Iris pigment epithelial cell (primary cell): Measurements from ENCODE around the gene WNT9A.
A peak's percentile ranks its signal among the peaks of the same experiment; 100 is the strongest.
"Not testable (repeated sequence)": the region's sequence is repeated elsewhere in the genome, so short reads cannot be mapped to it uniquely, and the experiment has no call there.

Experiments
- DNase-seq: peaks from one replicate; pipeline ENCODE4 v3.0.0-alpha.2; 2011; ENCODE audit warnings: low read depth

WNT9A gene

GRCh38 chr1:227910511-227911153 is 37.1 kb downstream of the WNT9A start:
- no peak for DNase-seq

- DNase-seq: not testable (repeated sequence)
Observed at GRCh38 chr1:227909923-227910328, 37.8 kb downstream of the WNT9A start.

- no peak for DNase-seq
Observed at GRCh38 chr1:227909188-227909587, 38.5 kb downstream of the WNT9A start.

GRCh38 chr1:227908359-227908758 is 39.4 kb downstream of the WNT9A start:
- no peak for DNase-seq

GRCh38 chr1:227907439-227908015 is 40.2 kb downstream of the WNT9A start:
- DNase-seq: no peak

GRCh38 chr1:227906550-227907071 is 41.1 kb downstream of the WNT9A start:
- DNase-seq: no peak

- no peak for DNase-seq
Observed at GRCh38 chr1:227905573-227906487, 41.9 kb downstream of the WNT9A start.

- no peak for DNase-seq
Observed at GRCh38 chr1:227904541-227905335, 43.0 kb downstream of the WNT9A start.

GRCh38 chr1:227903614-227904501 is 43.9 kb downstream of the WNT9A start:
- no peak for DNase-seq

GRCh38 chr1:227903061-227903521 is 44.6 kb downstream of the WNT9A start:
- DNase-seq: no peak

- DNase-seq: no peak
Observed at GRCh38 chr1:227902641-227902990, 45.1 kb downstream of the WNT9A start.

GRCh38 chr1:227901906-227902640 is 45.7 kb downstream of the WNT9A start:
- DNase-seq: peak; percentile 35

- DNase-seq: no peak
Observed at GRCh38 chr1:227901239-227901905, 46.4 kb downstream of the WNT9A start.

- DNase-seq: no peak
Observed at GRCh38 chr1:227900571-227901051, 47.1 kb downstream of the WNT9A start.

GRCh38 chr1:227899820-227900449 is 47.8 kb downstream of the WNT9A start:
- no peak for DNase-seq

- no peak for DNase-seq
Observed at GRCh38 chr1:227899141-227899819, 48.5 kb downstream of the WNT9A start.

- no peak for DNase-seq
Observed at GRCh38 chr1:227898502-227899140, 49.1 kb downstream of the WNT9A start.
